K562 (cell line): Measurements from ENCODE around the gene NPB. TPM values are rescaled to one million over a fixed set of nuclear protein-coding genes. Genes with fewer than 3 reads are reported as not detected.

ENCODE experiments used
- ATAC-seq: fragments of 200-7000 bp; cut with Tn5 transposase; 3 replicates; pipeline ENCODE4 v1.9.1; 2020; ENCODE audit warnings: moderate library complexity
- BruUV-seq: library from RNA; stranded (reverse); fragments of 400-500 nt; replicated peaks from 2 replicates; lab custom pipeline; 2021; lab: Mats Ljungman, UMichigan
- CTCF ChIA-PET: fragments of 300-600 bp; formaldehyde crosslinking; extraction: SDS; loops from one replicate; lab custom pipeline; 2021; ENCODE audit warnings: low intra/inter-chr PET ratio; lab: Yijun Ruan, JAX
- POLR2A ChIA-PET: fragments of 300-600, 350-650 bp; sonication (Branson Sonifier 250); formaldehyde crosslinking; extraction: SDS; loops from one replicate; lab custom pipeline; 2021; ENCODE audit warnings: antibody characterized with exemption, inconsistent platforms; lab: Yijun Ruan, JAX
- DNase-seq, 4 experiments: peaks; one replicate each; pipeline versions ENCODE4 v3.0.0 to v3.0.0-alpha.2; 2011 to 2018; ENCODE audit warnings: low spot score in 3 of 4, mixed read lengths in 3 of 4; ENCODE audit errors: extremely low read depth in 1 of 4
- FAIRE-seq: peaks from 2 replicates; lab custom pipeline; 2011; peaks lifted over from hg19 to GRCh38; lab: Jason Lieb, UNC
- H2AFZ ChIP-seq: 2 replicates; pipeline ENCODE4 v1.6.0; 2011; ENCODE audit warnings: low read depth, low read length, control low read depth, inconsistent platforms
- H3K27ac ChIP-seq: fragments of 200-600 bp; 3 replicates; pipeline ENCODE4 v1.8.0; 2011; ENCODE audit warnings: low read depth, mild to moderate bottlenecking, control low read depth, inconsistent platforms, low read length, moderate library complexity, mixed read lengths; ENCODE audit errors: extremely low read depth
- H3K27me3 ChIP-seq, 2 experiments: fragments of 300-600 bp in 1 of 2; 2 replicates in 1 of 2; 3 replicates in 1 of 2; pipeline versions ENCODE4 v1.6.0 to v1.8.0; 2011; ENCODE audit warnings: inconsistent platforms in 2 of 2, low read length in 2 of 2, mild to moderate bottlenecking in 1 of 2, mixed read lengths in 1 of 2, moderate library complexity in 1 of 2; ENCODE audit not compliant: control insufficient read depth in 2 of 2, insufficient read depth in 2 of 2
- H3K36me3 ChIP-seq: fragments of 300-600 bp; 3 replicates; pipeline ENCODE4 v1.8.0; 2011; ENCODE audit warnings: mild to moderate bottlenecking, low read length, inconsistent platforms; ENCODE audit not compliant: control insufficient read depth, insufficient read depth
- H3K4me1 ChIP-seq, 2 experiments: fragments of 200-600 bp in 1 of 2; replicated peaks in 1 of 2; 2 replicates in 1 of 2; 3 replicates in 1 of 2; pipeline versions ENCODE4 v1.5.1 to v1.8.0; 2011; ENCODE audit warnings: inconsistent platforms in 2 of 2, low read length in 2 of 2, mild to moderate bottlenecking in 1 of 2, mixed read lengths in 1 of 2, moderate library complexity in 1 of 2; ENCODE audit not compliant: control insufficient read depth in 2 of 2, insufficient read depth in 2 of 2
- H3K4me2 ChIP-seq: 2 replicates; pipeline ENCODE4 v1.6.1; 2011; ENCODE audit warnings: low read length, control low read depth, inconsistent platforms, mixed read lengths; ENCODE audit not compliant: insufficient read depth
- H3K4me3 ChIP-seq: fragments of 200-600 bp; sonication (generic), shearing (Covaris generic); 2 replicates; pipeline ENCODE4 v1.5.1; 2016; ENCODE audit warnings: control low read depth, inconsistent platforms
- H3K79me2 ChIP-seq: fragments of 200-600 bp; 3 replicates; pipeline ENCODE4 v1.8.0; 2011; ENCODE audit warnings: low read length, inconsistent platforms; ENCODE audit not compliant: control insufficient read depth, insufficient read depth
- H3K9ac ChIP-seq, 2 experiments: 2 replicates each; pipeline versions ENCODE4 v1.6.0 to v1.6.1; 2011; ENCODE audit warnings: low read depth in 2 of 2, low read length in 2 of 2, control low read depth in 1 of 2, inconsistent platforms in 1 of 2, mild to moderate bottlenecking in 1 of 2, mixed read lengths in 1 of 2; ENCODE audit not compliant: insufficient read depth in 1 of 2
- H3K9me1 ChIP-seq: one replicate; pipeline ENCODE4 v1.6.0; 2011; ENCODE audit warnings: inconsistent platforms, mild to moderate bottlenecking, low read length, moderate library complexity; ENCODE audit not compliant: control insufficient read depth, insufficient read depth
- H3K9me3 ChIP-seq: replicated peaks from 2 replicates; pipeline ENCODE4 v1.5.1; 2011; ENCODE audit warnings: low read depth, low read length, inconsistent platforms; ENCODE audit not compliant: control insufficient read depth, insufficient read depth
- H4K20me1 ChIP-seq: replicated peaks from 2 replicates; pipeline ENCODE4 v1.6.1; 2011; ENCODE audit warnings: low read length, inconsistent platforms, mixed read lengths; ENCODE audit not compliant: control insufficient read depth, insufficient read depth
- BDP1 ChIP-seq: IDR thresholded peaks from 3 replicates; pipeline ENCODE4 v1.6.1; 2011; ENCODE audit not compliant: insufficient read length, insufficient read depth
- CCNT2 ChIP-seq: IDR thresholded peaks from 2 replicates; pipeline ENCODE4 v1.6.1; 2011; ENCODE audit warnings: borderline replicate concordance, low read depth, mild to moderate bottlenecking, moderate library complexity, mixed read lengths, low read length; ENCODE audit not compliant: insufficient read length; ENCODE audit errors: extremely low read depth
- COPS2 ChIP-seq: fragments of 450-650 bp; conservative IDR thresholded peaks from 2 replicates; pipeline ENCODE4 v1.6.1; 2016; ENCODE audit warnings: mild to moderate bottlenecking, moderate library complexity
- ETS1 ChIP-seq: conservative IDR thresholded peaks from 2 replicates; pipeline ENCODE4 v1.6.1; 2011; ENCODE audit warnings: low read depth, mild to moderate bottlenecking, low read length; ENCODE audit not compliant: control insufficient read depth
- ETV5 ChIP-seq: sonication (generic); formaldehyde crosslinking; IDR thresholded peaks from 2 replicates; pipeline ENCODE4 v1.4.0; 2020; ENCODE audit warnings: low read depth, mild to moderate bottlenecking, missing genetic modification reagents
- MEIS2 ChIP-seq: fragments of 450-650 bp; IDR thresholded peaks from 2 replicates; pipeline ENCODE4 v1.6.1; 2014; ENCODE audit warnings: mild to moderate bottlenecking; ENCODE audit not compliant: partially characterized antibody
- NCOA2 ChIP-seq, 2 experiments: fragments of 450-650 bp; IDR thresholded peaks; 2 replicates each; pipeline ENCODE4 v1.6.1; 2018; ENCODE audit warnings: mild to moderate bottlenecking in 2 of 2, moderate library complexity in 1 of 2; ENCODE audit not compliant: partially characterized antibody in 2 of 2
- PYGO2 ChIP-seq: fragments of 450-650 bp; IDR thresholded peaks from 2 replicates; pipeline ENCODE4 v1.6.1; 2016; ENCODE audit warnings: mild to moderate bottlenecking, missing genetic modification characterization, moderate library complexity, missing compliant biosample characterization
- YBX1 ChIP-seq: fragments of 450-650 bp; IDR thresholded peaks from 2 replicates; pipeline ENCODE4 v1.7.1; 2016; ENCODE audit warnings: mild to moderate bottlenecking
- ZNF217 ChIP-seq: sonication (generic); formaldehyde crosslinking; IDR thresholded peaks from 2 replicates; pipeline ENCODE4 v1.8.0; 2022; ENCODE audit warnings: mild to moderate bottlenecking, missing genetic modification reagents
- ZNF384 ChIP-seq: IDR thresholded peaks from 2 replicates; pipeline ENCODE4 v1.6.1; 2012; ENCODE audit warnings: low read depth, low read length, improper control_type of control experiment
- ZNF583 ChIP-seq: fragments of 250-450 bp; sonication (Bioruptor Pico); IDR thresholded peaks from 2 replicates; pipeline ENCODE4 v1.4.0; 2020
- WGBS: fragments of 100-300 bp; shearing (Covaris generic); methylation state at CpG from one replicate; pipeline ENCODE4 v1.1.6; 2016; ENCODE audit warnings: low coverage, mixed read lengths; ENCODE audit not compliant: insufficient coverage; ENCODE audit errors: missing lambda C conversion rate; 5-methylcytosine and 5-hydroxymethylcytosine counted together
- in situ Hi-C: fragments of 300-500 bp; cut with MboI; formaldehyde crosslinking; loops from 4 replicates; pipeline ENCODE4 v1.15.0; 2018; ENCODE audit warnings: inconsistent platforms, mixed read lengths
- intact Hi-C: fragments of 100-400 bp; cut with micrococcal nuclease; formaldehyde crosslinking; loops from 2 replicates; pipeline ENCODE4 v1.14.2; 2022
- polyA plus RNA-seq, 8 experiments: library from polyadenylated mRNA; depleted of rRNA in 4 of 8; stranded (reverse) in 5 of 8; unstranded in 3 of 8; fragments of >200 nt; fragmentation: Nextera tagmentation in 2 of 8; fragmentation: Illumina TruSeq in 1 of 8; extraction: Ambion mirVana in 2 of 8; extraction: Trizol in 1 of 8; gene quantifications; 2 replicates each; pipeline versions ENCODE4 v1.2.1 to v1.2.3, GENCODE V29; 2011 to 2014; ENCODE audit warnings: inconsistent platforms in 1 of 8, missing spikeins in 1 of 8
- total RNA-seq, 7 experiments: library from RNA; depleted of rRNA in 6 of 7; stranded (reverse); fragments of >200 nt in 6 of 7; fragmentation: Illumina TruSeq in 2 of 7; extraction: Trizol in 2 of 7; gene quantifications; 2 replicates each; pipeline versions ENCODE4 v1.2.1 to v1.2.3, GENCODE V29; 2011 to 2021; ENCODE audit warnings: low replicate concordance in 1 of 7
- TF ChIP-seq, protein P1 (sequence below): fragments of 450-650 bp; IDR thresholded peaks from 2 replicates; pipeline ENCODE4 v1.6.1; 2016; ENCODE audit warnings: low read depth, mild to moderate bottlenecking, moderate library complexity
- TF ChIP-seq, protein P2 (sequence below): IDR thresholded peaks from 2 replicates; pipeline ENCODE4 v1.6.1; 2011; ENCODE audit not compliant: insufficient read length; ENCODE audit errors: extremely low read depth

NPB gene
- total and polyA plus RNA-seq, 9 of the 15 experiments (the other 6 are each of a cell fraction or from before 2014, with no cell fraction given), result 0.03 to 0.61 (median 0.14) TPM; not detected in 2

GRCh38 chr17:81859906-81860755 lies 41.9 kb upstream of the NPB start, which contains the start of gene P4HB (continued):
- TF ChIP-seq CCNT2, result peak; percentile 82
- TF ChIP-seq BDP1, result no peak
- TF ChIP-seq ETV5 (CRISPR knock-in tag), result peak; percentile 15; the same call in 1 of the 2 replicates
- TF ChIP-seq, all 486 proteins: peak for 74

- CTCF ChIA-PET, result no interaction called here
- H4K20me1 ChIP-seq, result peaks cover 37% of the 10 kb centered on the region
- H3K4me3 ChIP-seq, result peak overlapping the region; percentile 87
- peaks cover 90% of the 10 kb centered on the region for H3K79me2 ChIP-seq
- BruUV-seq, result TSS peak; percentile 66
- peak overlapping the region; percentile 99 for H3K9ac ChIP-seq
- no peaks in the 10 kb centered on the region for H3K9me3 ChIP-seq
- H3K4me1 ChIP-seq, result peaks cover 31 to 53% of the 10 kb centered on the region in 2 experiments
- peak overlapping the region; percentile 84 for H2AFZ ChIP-seq
- peak overlapping the region; percentile 97 for H3K4me2 ChIP-seq
- DNase-seq (peak; percentile 89 to 100 (median 98)), FAIRE-seq (peak; percentile 100), ATAC-seq (peak; percentile 93)
- H3K27ac ChIP-seq, result peak overlapping the region; percentile 96
- POLR2A ChIA-PET, result interaction anchor here (0.6 to 1.2 kb wide), 14 partner anchors 8 to 612 kb away, joined by 3 to 21 read pairs (median 3); no protein-coding TSS in a partner anchor
- peaks cover 16% of the 10 kb centered on the region for H3K9me1 ChIP-seq
- in situ Hi-C loops, result loop anchor here (5.0 kb wide), 1 partner anchor 129 kb away; no protein-coding TSS in a partner anchor
- peaks cover 79% of the 10 kb centered on the region for H3K36me3 ChIP-seq
- intact Hi-C loops, result loop anchor here (2.0 to 5.0 kb wide), 2 partner anchors 39 to 162 kb away; partner anchors contain the start of genes CENPX and LRRC45
- under 1% methylated on average over 65 of the region's 74 CpGs for WGBS
- no peaks in the 10 kb centered on the region for H3K27me3 ChIP-seq
- no peak; the same call in none of the 2 replicates for TF ChIP-seq ZNF583
- TF ChIP-seq, protein P1, sequence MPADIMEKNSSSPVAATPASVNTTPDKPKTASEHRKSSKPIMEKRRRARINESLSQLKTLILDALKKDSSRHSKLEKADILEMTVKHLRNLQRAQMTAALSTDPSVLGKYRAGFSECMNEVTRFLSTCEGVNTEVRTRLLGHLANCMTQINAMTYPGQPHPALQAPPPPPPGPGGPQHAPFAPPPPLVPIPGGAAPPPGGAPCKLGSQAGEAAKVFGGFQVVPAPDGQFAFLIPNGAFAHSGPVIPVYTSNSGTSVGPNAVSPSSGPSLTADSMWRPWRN, result peak; percentile 91
- peak; percentile 57 for TF ChIP-seq ZNF384
- TF ChIP-seq, protein P2, sequence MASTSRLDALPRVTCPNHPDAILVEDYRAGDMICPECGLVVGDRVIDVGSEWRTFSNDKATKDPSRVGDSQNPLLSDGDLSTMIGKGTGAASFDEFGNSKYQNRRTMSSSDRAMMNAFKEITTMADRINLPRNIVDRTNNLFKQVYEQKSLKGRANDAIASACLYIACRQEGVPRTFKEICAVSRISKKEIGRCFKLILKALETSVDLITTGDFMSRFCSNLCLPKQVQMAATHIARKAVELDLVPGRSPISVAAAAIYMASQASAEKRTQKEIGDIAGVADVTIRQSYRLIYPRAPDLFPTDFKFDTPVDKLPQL, result no peak
- no peak for TF ChIP-seq YBX1
- TF ChIP-seq NCOA2 (IDR thresholded peaks at IDR 0.05; ENCODE audit: partially characterized antibody in 2 of 2), result no peak
- TF ChIP-seq CCNT2, result no peak
- TF ChIP-seq COPS2, result no peak
- peak; percentile 77 for TF ChIP-seq MEIS2
- no peak for TF ChIP-seq ZNF217 (CRISPR knock-in tag)
- TF ChIP-seq PYGO2, result peak; percentile 97
- peak; percentile 55; the same call in 1 of the 2 replicates for TF ChIP-seq ETS1
These were observed 41.1 kb upstream of the NPB start for GRCh38 chr17:81860756-81861568.
